GM18907 (cell line): Measurements from ENCODE around the gene PLA2G4C.

Source experiments
- ATAC-seq: cut with Tn5 transposase; IDR thresholded peaks from one replicate; pipeline ENCODE4 v1.9.1; 2021; ENCODE audit warnings: mild to moderate bottlenecking, moderate library complexity; ENCODE audit not compliant: unreplicated experiment

Gene PLA2G4C

DNA sequence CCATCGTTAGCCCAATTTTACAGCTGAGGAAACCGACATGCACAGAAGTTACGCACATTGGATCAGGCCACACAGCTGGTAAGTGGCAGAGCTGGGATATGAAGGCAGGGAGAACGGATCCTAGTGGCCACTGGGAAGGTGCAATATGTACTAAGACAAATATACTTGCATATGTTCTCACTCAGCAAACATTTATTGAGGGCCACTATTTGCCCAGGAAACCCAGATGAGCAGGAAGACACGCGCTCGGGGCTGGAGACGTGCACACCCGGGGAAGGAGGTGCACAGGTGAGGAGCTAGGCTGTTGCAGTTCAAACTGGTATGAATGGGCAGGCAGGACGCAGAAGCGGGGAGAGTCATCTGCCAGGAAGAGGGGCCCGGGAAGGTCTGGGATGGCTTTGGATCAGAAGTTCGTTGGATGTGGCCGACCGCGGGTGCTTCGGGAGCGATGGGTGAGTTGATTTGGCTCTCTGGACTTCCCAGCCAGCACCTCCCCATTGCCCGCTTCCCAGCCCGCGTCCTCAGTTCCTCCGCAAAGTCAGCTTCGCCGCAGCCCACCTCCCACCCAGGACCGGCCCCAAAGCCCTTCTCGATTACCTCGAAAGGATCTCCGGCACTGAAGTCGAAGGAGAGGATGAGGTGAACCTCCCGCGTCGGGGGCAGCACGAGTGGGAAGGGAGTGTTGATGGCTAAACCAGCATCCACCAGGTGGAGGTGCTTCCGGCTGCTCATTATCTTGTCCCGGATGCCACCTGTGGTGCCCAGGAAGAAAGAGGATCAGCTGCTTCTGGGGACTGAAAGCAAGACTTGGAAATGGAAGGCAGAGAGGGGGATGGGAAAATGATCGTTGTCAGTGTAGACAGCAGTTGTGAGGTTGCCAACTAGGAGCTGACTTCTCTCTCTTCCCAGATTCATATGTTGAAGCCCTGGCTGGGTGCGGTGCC lies 48.9 kb downstream of the PLA2G4C start:
- ATAC-seq, result no peak

- no peak for ATAC-seq
These were observed 50.2 kb downstream of the PLA2G4C start for GRCh38 chr19:48060381-48060780.

GRCh38 chr19:48059331-48059730 lies 51.3 kb downstream of the PLA2G4C start:
- no peak for ATAC-seq

DNA sequence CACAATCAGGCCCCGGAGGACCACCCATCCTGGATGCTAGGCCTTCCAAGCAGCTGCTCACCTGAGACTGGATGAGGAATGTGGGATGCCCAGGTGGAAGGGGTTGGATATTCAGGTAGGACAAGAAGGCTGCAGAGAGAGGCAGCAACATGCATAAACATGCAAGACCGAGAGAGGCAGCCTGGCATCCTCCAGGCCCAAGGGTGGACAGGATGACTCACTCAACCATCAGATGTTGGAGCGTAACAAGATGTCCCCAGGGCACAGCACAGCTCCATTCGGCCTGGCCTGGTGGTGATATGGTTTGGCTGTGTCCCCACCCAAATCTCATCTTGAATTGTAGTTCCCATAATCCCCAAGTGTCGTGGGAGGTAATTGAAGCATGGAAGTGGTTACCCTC lies 56.8 kb downstream of the PLA2G4C start:
- no peak for ATAC-seq

DNA sequence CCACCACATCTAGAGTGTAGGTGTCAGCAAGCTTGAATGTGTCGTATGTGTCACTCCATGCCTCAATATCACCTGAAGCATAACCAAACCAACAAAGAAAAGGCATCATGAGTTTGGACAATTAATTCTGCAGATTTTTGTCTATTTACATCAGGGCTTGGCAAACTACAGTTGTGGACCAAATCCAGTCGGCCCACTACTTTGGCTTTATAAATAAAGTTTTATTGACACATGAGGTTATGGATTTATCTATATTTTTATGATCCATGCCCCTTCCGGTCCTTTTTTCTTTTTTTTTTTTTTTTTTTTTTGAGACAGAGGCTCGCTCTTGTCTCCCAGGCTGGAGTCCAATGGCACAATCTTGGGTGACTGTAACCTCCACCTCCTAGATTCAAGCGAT lies 57.5 kb downstream of the PLA2G4C start:
- ATAC-seq, result no peak

DNA sequence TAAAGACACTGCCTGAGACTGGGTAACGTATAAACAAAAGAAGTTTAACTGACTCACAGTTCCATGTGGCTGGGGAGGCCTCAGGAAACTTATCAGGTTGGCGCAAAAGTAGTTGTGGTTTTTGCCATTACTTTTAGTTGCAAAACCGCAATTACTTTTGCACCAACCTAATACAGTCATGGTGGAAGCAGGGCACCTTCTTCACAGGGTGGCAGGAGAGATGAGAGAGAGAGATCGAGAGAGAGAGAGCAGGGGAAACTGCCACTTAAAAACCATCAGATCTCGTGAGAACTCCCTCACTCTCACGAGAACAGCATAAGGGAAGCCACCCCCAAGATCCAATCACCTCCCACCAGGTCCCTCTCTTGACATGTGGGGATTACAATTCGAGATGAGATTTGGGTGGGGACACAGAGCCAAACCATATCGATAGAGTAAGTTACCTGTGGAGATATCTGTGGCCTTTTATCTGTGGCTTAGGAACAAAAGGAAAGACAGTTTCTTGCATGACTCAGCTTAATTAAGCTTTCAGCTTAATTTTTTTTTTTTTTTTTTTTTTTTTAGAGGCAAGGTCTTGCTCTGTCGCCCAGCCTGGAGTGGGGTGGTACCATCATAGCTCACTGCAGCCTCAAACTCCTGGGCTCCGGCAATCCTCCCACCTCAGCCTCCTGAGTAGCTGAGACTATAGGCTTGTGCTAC lies 59.1 kb downstream of the PLA2G4C start:
- ATAC-seq, result no peak

DNA sequence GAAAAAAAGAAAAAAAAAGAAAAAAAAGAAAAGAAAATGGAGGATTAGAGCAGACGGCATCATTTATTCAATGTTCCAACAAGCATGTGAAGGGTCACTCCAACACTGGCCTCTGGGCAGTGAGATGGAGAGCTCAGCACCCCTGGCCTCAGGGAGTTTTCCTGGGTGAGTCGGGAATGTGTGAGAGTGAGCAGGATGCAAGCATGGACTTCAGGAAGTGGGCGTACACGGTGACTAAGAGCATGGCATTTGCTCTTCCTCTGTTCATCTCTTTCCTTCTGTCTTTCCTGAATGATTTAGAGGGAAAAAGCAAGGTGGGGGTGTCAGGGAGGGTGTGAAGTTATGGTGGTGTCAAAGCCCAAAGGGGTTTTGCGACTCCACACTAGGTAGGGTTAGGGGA lies 66.1 kb downstream of the PLA2G4C start:
- ATAC-seq, result no peak

- ATAC-seq, result no peak
These were observed 66.8 kb downstream of the PLA2G4C start, which contains the start of gene CABP5 for GRCh38 chr19:48043675-48044258. TSS of gene CABP5 (minus strand) at chr19:48044079. CDS start at chr19:48043922, 157 bp downstream.

- no peak for ATAC-seq
These were observed 68.6 kb downstream of the PLA2G4C start for GRCh38 chr19:48041877-48042580.

DNA sequence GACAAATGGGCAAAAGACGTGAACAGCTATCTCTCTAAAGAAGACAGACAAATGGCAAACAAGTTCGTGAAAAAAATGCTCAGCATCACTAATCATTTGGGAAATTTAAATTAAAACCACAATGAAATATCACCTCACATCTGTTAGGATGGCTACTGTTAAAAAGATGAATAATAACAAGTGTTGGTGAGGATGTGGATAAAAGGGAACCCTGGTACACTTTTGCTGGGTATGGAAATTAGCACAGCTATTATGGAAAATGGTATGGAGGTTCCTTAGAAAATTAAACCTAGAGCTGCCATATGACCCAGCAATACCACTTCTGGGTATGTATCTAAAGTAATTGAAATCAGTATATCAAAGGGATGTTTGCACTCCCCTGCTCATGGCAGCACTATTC lies 73.9 kb downstream of the PLA2G4C start:
- ATAC-seq, result no peak

- no peak for ATAC-seq
These were observed 77.0 kb downstream of the PLA2G4C start for GRCh38 chr19:48033604-48034003.

DNA sequence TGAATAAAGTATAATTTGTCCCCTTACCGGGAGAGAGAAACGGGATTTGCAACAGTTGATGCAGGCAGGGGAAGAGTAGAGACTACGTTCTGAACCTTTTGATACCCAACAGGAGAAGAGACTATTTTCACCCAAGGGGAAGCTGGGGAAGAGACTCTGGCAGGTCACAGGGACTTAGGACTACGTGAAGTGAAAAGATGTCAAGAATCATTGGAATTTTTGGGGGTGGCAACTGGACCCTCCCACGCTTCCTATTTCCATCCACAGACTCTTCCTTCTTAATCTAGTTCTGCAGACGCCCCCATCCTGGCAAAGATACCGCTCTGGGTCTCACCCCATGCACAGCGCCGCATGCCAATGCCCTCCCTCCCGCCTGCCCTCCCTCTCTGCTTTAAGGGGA lies 80.5 kb downstream of the PLA2G4C start:
- ATAC-seq, result no peak

DNA sequence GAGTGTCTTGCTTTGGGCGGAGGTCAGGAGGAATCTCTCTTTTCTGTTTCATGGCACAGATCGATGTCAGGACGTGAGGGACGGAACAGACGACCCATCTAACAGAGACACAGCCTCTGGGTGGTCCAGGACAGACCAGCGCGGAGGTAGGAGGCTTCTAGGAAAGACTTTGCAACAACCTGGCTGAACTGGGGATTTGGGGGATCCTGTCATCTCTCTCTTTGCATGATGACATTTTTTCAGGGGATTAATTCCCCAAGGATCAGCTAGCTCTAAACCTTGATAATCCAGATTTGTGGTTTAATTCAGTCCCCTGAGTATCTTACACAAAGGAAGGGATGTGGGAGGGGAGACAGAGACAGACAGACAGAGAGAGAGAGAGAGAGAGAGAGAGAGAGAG lies 81.2 kb downstream of the PLA2G4C start:
- ATAC-seq, result no peak

DNA sequence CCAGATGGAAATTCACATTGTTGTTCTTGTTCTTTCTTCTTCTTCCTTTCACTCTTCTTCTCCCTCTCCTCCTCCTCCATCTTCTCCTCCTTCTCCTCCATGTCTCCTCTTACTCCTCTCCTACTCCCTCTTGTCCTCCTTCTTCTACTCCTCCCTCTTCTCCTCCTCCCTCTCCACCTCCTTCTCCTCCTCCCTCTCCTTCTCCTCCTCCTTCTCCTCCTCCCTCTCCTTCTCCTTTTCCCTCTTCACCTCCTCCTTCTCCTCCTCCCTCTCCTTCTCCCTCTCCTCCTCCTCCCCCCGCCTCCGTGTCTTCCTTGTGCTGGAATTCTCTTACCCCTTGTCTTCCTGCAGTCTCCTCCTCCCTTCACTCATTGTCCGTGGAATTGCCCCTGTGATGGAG lies 85.1 kb downstream of the PLA2G4C start:
- no peak for ATAC-seq

DNA sequence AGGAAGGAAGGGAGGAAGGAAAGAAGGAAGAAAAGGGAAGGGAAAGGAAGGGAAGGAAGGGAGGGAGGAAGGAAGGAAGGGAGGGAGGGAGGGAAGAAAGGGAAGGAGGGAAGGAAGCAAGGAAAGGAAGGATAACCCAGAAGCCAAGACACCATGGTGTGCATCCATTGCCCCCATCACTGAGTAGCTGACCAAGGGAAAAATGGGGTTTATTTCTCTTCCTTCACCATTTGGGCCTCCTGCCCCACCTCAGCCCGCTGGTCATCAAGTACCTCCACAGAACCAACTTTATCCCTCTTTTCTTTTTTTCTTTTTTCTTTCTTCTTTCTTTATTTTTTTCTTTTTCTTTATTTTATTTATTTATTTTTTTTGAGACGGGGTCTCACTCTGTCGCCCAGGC lies 87.1 kb downstream of the PLA2G4C start:
- no peak for ATAC-seq

GRCh38 chr19:48023011-48023410 lies 87.6 kb downstream of the PLA2G4C start:
- no peak for ATAC-seq

- no peak for ATAC-seq
These were observed 89.9 kb downstream of the PLA2G4C start for GRCh38 chr19:48020686-48021085.

GRCh38 chr19:48010932-48011758 lies 99.5 kb downstream of the PLA2G4C start:
- no peak for ATAC-seq

GRCh38 chr19:48006762-48007161 lies 103.9 kb downstream of the PLA2G4C start:
- no peak for ATAC-seq

DNA sequence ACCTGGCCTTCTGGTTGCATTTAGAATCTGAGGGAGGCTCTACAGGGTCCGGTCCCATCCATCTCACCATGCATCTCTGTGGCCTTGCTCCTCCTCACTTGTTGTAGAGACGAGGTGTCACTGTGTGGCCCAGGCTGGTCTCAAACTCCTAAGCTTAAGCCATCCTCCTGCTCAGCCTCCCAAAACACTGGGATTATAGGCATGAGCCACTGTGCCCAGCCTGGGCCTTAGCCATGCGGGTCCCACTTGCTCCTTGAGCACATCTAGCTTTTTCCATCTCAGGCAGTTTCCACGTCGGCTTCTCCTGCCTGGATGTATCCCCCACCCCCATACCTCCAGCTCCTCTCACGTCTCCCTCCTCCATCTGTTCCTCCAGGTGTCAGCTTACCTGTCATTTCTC lies 106.4 kb downstream of the PLA2G4C start:
- no peak for ATAC-seq
